HUDEP-2 (cell line): ENCODE data around the gene ADPRS.
A peak's percentile ranks its signal among the peaks of the same experiment; 100 is the strongest.

ENCODE experiments used
- DNase-seq, 76 experiments: peaks; one replicate each; lab custom pipeline; 2025; ENCODE audit not compliant: unreplicated experiment in 76 of 76; lab: John Stamatoyannopoulos, UW

ADPRS gene

DNA sequence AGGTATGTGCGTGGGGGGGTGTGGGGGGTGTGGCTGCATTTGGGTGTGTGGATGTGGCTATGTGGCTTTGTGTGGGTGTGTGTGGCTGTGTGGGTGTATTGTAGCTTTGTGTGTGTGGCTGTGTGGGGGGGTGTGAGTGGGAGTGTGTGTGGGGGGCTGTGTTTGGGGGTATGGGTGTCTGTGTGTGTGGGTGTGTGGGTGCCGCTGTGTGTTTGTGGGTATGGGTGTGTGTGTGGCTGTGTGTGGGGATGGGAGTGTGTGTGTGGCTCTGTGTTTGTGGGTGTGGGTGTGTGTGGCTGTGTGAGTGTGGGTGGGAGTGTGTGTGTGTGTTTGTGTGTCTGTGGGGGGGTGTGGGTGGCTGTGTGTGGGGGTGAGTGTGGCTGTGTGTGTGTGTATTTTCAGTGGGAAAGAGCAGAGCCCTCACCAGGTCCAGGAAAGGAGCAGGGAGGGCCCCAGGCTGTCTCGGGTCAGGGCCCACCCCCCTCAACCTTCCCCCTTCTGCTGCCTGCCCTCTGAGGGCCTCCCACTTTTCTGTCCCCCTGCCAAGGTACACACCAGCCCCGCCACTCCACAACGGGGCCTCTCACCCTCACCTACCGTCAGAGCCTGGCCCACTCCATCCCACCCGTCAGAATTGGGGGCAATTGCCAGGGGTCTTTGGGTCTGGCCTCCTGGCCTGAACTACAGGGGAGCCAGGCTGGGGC, 38.3 kb downstream of the ADPRS start:
- peak in 11 of 76 experiments; percentile 8 to 44 (median 28) for DNase-seq

DNA sequence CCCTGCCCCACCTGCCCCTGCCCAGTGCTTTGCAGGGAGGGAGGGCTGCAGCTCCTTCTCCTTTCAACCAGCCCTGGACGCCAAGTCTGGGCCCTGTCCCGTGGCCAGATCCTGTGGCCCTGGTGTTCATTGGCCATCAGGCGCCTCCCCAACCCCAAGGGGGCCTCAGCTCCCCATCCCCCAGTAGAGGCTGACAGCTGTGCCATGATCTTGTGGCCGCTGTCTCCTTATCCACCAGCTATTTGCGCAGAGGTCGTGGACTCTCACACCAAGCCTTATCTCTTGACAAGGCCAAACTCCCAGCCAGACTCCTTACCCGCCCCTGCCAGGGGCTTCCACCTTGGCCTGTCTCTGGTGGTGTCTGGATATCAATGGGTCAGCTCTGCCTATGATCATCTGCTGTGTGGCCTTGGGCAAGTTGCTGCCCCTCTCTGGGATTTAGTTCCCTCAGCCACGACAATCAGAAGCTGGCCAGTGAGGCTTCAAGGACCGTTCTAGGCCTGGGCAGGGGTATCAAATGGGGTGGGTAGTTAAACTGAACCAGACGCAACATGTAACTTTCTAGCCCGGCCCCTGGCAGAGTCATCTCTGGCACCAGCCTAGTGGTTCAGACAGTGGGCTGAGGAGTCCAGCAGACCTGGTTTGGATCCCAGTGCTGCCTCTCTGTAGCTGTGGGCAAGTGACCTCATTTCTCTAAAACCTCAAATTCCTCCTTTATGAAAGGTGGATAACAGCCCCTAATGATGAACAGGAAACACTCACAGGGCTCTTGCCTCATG, 39.6 kb downstream of the ADPRS start:
- peak in 12 of 76 experiments; percentile 3 to 35 (median 16) for DNase-seq

DNA sequence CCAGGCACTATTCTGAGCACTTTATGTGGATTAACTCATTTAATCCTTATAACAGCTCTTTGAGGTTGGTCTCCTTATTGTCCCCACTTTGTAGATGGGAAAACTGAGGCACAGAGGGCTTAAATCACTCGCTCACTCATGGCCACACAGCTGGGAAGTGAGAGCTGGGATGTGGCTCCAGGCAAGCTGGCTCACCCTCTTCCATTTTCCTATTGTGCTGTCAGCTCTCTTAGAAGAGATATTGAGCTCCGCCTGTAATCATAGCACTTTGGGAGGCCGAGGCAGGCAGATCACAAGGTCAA, 40.2 kb downstream of the ADPRS start:
- no peak for DNase-seq

DNA sequence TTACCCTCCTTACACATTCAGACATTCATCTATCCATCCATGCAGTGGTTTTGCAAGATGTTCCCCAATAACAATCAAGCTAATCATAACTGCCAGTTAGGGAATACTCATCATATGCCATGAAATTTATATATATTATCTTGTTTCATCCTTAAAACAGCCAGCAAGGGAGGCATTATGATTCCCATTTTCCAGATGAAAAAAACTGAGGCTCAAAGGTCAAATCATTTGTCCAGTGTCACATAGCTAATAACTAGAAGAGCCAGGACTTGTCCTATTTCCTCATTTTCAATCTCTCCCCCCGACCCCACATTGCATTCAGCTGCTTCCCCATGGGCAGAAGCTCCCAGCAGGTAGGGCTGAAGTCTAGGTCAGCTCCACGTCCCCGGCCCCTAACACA, 43.3 kb downstream of the ADPRS start:
- no peak for DNase-seq

DNA sequence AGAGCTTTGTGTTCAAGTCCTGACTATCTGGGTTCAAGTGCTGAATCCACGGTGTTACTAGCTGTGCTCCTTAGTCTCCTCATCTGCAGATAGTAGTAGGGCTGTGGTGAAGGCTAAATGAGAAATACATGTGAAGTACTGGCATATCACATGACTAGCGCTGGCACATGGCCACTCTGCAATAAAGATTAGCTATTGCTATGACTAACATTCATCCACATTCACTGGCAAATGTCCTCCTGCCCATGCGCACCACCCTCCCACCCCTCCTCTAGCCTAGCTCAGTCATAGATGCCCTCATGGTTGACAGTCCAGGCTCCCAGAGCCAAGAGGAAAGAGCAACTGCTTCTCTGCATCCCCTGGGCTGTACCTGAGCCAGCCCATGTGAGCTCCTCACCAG, 44.8 kb downstream of the ADPRS start:
- peak in 74 of 76 experiments; percentile 22 to 94 (median 85) for DNase-seq

DNA sequence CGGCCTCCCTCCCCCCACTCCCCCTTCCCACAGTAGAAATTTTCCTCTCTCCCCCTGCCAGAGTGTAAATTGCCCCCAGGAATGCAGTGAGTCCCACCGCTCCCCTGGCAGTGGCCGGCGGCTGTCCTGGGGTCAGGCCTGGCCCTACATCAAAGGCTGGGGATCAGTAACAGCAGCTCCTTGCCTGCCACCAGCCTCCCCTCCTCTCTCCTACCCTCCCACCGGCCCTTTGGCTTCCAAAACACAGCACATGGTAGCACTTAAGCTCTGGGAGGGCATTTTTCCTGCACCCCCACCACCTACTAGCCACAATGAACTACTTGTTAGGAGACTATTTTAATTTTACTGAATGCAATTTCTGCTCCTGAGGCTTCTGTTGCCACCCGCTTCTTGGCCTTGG, 45.3 kb downstream of the ADPRS start:
- DNase-seq = no peak

DNA sequence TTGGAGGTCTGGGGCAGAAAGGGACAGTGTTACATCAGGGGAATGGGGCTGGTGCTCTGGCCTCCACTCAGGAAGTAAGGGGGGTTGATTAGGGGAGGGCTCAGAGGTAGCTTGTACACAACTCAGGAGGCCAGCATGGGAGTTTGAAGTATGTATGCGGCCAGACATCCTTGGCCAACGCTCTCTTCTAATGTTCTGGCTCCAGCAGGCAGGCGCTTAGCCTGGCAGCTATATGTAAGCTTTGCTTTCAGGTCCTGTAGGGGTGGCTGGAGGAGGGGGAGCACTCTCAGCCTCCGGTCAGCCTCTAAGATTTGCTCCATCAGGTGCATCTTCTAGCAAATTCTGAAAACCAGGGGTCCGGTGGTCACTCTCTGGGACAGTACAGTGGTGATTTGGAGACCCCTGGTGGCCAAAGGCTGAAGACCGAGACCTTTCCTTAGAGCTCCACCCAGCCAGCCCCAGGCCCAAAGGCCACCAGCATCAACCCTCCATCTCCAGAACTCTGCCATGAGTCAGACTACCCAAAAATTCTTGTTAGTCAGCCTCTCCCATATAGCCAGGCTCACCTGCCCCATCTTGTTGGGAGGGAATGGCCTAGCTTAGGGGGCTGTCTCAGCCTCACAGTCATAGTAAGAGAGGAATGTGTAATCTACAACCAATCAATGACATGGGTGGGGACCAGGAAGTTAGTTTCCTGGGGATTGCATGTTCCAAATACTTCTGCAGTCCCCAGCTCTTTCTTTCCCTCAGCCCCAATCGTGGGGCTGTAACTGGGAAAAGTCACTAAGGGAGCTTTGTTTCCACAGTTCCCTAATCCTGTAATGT, 46.0 kb downstream of the ADPRS start:
- peak in 39 of 76 experiments; percentile 5 to 51 (median 24) for DNase-seq

DNA sequence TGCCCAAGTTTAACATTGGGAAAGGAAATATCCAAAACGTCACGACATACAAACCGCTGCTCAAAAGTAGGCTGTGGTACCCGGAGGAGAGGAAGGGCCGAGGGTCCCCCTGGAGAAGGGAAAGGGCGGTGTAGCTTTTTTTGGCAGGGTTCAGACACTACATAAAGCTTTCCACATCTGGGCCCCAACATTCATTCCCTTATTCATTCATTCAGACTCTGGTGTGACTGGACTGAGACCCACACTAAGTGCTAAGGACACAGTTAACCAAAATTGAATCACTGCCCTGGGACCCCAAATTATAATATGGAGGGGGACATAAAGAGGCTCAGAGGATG, 46.6 kb downstream of the ADPRS start:
- no peak for DNase-seq

DNA sequence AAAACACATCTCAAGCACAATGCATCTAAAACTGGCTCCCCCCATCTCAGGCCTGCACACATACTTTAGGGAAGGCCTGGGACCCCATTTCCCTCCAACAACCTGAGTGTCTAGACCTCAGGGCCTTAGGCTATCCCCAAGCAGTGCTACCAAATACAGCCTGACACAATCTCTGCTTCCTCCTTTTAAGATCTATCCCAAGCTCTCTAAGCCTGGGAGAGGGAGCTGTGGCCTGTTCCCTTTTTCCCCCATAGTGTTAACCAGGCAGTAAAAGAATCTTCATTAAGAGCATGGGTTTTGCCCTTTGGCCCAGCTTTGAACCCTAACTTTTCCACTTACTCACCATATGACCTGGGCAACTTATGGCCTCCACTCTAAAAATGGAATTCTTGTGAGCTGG, 47.1 kb downstream of the ADPRS start:
- DNase-seq = no peak

DNA sequence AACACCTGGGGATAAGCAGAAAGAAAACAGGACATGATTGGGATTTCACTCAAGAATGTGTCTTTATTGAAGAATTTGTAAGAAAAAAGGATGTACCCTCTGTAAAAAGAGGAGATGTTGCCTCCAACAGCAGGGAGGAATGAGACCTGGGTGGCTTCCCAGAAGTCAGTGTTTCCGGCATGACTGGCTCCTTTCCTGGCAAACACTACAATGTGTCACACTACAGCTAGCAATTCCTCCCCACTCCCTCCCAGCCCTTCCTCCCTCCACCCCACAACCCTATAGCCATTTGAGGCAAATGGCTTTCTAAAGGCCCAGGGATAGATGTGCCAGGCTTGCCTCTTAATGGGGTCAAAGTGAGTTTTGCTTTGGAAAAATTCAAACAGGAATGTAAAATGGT, 47.8 kb downstream of the ADPRS start:
- DNase-seq = no peak

DNA sequence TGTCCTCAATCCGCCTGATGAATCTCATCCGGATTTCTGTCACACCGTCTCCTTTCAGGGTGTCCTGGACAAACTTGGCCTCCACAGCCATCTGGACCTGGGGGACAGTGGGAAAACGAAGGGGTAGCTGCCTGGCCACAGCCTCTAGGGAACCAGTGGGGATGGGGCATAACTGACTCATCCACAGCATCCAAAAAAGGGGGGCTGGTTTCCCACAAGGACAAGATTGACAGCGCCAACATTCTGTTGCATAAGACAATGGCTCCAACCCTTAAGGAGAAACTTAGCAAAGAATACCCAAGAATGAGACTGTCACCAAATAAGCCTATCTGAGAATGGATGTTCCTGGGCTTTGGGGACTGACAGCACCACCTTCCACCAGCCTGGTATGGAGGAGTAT, 48.5 kb downstream of the ADPRS start:
- no peak for DNase-seq

DNA sequence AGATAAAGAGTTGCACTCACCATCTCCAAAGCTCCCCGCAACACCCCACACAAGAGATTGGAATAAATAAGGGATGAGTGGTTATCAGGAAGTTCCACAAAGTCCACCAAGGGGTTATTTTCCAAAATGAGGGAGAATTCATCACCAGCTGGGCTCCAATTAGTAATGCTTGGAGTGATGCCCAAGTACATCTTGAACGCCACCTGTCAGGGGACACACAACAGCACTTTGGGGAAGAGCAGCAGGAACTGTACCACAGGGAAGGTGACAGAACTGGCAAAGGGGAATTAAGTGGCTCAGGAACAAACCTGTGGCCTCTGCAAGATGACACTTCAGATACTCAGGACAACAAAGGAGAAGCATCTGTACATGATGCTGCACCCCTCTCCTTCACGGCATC, 49.1 kb downstream of the ADPRS start:
- DNase-seq = no peak

DNA sequence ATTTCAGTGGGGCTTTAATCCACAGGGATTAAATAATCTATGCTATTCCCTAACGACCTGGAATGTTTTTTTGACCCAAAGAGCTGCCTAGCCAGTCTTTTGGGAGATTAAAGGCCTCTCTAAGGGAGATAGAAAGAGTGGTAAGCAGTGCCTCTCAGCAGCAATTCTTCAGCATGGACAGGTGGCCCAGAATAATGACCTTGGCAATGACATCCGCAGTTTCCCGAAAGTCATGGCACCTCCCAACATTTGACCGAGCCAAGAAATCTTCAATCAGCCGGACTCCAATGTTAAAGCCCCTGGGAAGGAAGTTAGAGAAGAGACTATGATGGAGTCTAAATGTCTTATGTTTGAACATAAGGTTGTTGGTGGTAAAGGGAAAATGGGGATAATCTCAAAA, 50.8 kb downstream of the ADPRS start:
- no peak for DNase-seq

DNA sequence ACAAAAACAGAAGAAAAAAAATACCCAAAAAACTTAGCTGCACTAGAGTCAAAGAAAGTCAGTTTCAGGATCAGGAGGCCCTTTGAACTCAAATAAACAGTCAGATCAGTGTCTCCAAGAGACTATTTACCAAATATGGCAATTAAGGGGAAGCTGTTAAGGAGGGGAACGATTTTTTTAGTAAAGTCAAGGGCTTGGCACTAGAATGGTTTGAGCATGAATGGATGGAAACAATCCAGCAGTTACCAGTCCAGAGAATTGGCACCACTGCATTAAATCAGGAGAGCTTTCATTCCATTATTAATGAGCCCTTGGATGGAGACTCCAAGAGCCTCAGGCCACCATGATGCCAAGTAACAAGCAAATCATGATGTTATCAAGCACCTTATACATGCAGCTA, 53.4 kb downstream of the ADPRS start:
- DNase-seq = no peak

DNA sequence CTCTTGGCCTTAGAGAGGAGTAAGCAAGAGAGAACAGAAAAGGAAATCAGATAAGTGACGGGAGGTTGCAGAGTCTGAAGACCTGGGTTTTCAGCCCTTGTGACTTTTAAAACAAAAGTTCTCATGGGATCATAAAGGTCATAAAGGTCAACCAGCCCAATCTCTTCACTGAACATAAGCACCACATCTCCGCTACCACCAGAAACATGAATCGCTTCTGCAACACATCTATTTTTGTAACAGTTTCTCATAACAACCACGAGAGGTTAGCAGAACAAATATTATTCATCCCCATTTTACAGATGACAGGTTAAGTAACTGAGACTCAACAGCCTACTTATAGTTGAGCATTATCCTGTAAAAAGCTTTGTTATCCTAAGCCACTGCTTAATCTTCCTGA, 54.7 kb downstream of the ADPRS start:
- DNase-seq = no peak
